ENCODE measurements around the gene WIPF2.

WIPF2 gene, protein sequence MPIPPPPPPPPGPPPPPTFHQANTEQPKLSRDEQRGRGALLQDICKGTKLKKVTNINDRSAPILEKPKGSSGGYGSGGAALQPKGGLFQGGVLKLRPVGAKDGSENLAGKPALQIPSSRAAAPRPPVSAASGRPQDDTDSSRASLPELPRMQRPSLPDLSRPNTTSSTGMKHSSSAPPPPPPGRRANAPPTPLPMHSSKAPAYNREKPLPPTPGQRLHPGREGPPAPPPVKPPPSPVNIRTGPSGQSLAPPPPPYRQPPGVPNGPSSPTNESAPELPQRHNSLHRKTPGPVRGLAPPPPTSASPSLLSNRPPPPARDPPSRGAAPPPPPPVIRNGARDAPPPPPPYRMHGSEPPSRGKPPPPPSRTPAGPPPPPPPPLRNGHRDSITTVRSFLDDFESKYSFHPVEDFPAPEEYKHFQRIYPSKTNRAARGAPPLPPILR

GRCh38 chr17:40218740-40219593 lies at the start of gene WIPF2:
TSS of gene WIPF2 (plus strand) at chr17:40219304. CDS start at chr17:40256460, 37,156 bp downstream.
- H3K36me3 ChIP-seq (ENCODE audit: control insufficient read depth in 1 of 2, insufficient read depth in 2 of 2, low read length in 2 of 2): no peaks in the 10 kb centered on the region
- H3K4me3 ChIP-seq (ENCODE audit: low read depth in 1 of 2, low read length in 2 of 2): peak within 1 kb of the TSS; percentile 87 to 96
- peak within 1 kb of the TSS; percentile 75 to 82 for H3K9ac ChIP-seq (ENCODE audit: low read depth in 1 of 2, low read length in 2 of 2)
- H3K9me3 ChIP-seq (ENCODE audit: control insufficient read depth in 1 of 2, low read length in 2 of 2): no peaks in the 10 kb centered on the region
- H3K4me1 ChIP-seq (ENCODE audit: control insufficient read depth in 1 of 2, insufficient read depth in 2 of 2, low read length in 2 of 2): peaks cover 0 to 4% of the 10 kb centered on the region in 2 donors
- H3K27me3 ChIP-seq (ENCODE audit: control insufficient read depth in 1 of 2, insufficient read depth in 2 of 2, low read length in 2 of 2): no peaks in the 10 kb centered on the region
- H3K27ac ChIP-seq (ENCODE audit: low read depth, low read length): peak within 1 kb of the TSS; percentile 89

DNA sequence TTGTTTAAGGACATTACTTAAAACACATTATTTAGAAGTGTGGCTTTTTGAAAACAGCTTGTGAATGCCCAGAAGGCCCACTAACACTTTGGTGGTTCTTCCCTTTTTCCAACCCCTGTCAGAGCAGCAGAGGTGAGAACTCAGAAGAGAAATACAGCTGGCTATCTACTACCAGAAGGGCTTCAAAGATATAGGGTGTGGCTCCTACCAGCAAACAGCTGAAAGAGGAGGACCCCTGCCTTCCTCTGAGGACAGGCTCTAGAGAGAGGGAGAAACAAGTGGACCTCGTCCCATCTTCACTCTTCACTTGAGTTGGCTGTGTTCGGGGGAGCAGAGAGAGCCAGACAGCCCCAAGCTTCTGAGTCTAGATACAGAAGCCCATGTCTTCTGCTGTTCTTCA lies 48.8 kb upstream of the WIPF2 start:
- H3K4me1 ChIP-seq (ENCODE audit: control insufficient read depth in 1 of 2, insufficient read depth in 2 of 2, low read length in 2 of 2): no peaks in the 10 kb centered on the region
- no peaks in the 10 kb centered on the region for H3K9me3 ChIP-seq (ENCODE audit: control insufficient read depth in 1 of 2, low read length in 2 of 2)
- H3K27me3 ChIP-seq (ENCODE audit: control insufficient read depth in 1 of 2, insufficient read depth in 2 of 2, low read length in 2 of 2): no peaks in the 10 kb centered on the region
- H3K36me3 ChIP-seq (ENCODE audit: control insufficient read depth in 1 of 2, insufficient read depth in 2 of 2, low read length in 2 of 2): peaks cover 33 to 68% of the 10 kb centered on the region in 2 donors
- H3K4me3 ChIP-seq (ENCODE audit: low read depth in 1 of 2, low read length in 2 of 2): no peak overlapping the region
- H3K27ac ChIP-seq (ENCODE audit: low read depth, low read length): no peak overlapping the region
- H3K9ac ChIP-seq (ENCODE audit: low read depth in 1 of 2, low read length in 2 of 2): no peak overlapping the region

DNA sequence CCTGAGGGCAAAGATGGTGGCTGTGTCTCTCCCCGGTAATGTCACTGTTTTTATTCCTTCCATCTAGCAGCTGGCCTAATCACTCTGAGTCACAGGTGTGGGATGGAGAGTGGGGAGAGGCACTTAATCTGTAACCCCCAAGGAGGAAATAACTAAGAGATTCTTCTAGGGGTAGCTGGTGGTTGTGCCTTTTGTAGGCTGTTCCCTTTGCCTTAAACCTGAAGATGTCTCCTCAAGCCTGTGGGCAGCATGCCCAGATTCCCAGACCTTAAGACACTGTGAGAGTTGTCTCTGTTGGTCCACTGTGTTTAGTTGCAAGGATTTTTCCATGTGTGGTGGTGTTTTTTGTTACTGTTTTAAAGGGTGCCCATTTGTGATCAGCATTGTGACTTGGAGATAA lies 47.4 kb upstream of the WIPF2 start:
- Histone ChIP-seq H3K27ac (ENCODE audit: low read depth, low read length) (no peak overlapping the region), H3K36me3 (ENCODE audit: control insufficient read depth in 1 of 2, insufficient read depth in 2 of 2, low read length in 2 of 2) (peaks cover 33 to 56% of the 10 kb centered on the region in 2 donors)

GRCh38 chr17:40173091-40173777 lies 45.9 kb upstream of the WIPF2 start:
- H3K4me3 ChIP-seq (ENCODE audit: low read depth in 1 of 2, low read length in 2 of 2): no peak overlapping the region
- H3K36me3 ChIP-seq (ENCODE audit: control insufficient read depth in 1 of 2, insufficient read depth in 2 of 2, low read length in 2 of 2): peaks cover 25 to 41% of the 10 kb centered on the region in 2 donors
- no peak overlapping the region for H3K9ac ChIP-seq (ENCODE audit: low read depth in 1 of 2, low read length in 2 of 2)
- H3K4me1 ChIP-seq (ENCODE audit: control insufficient read depth in 1 of 2, insufficient read depth in 2 of 2, low read length in 2 of 2): peaks cover 12 to 13% of the 10 kb centered on the region in 2 donors
- no peaks in the 10 kb centered on the region for H3K9me3 ChIP-seq (ENCODE audit: control insufficient read depth in 1 of 2, low read length in 2 of 2)
- H3K27ac ChIP-seq (ENCODE audit: low read depth, low read length): no peak overlapping the region
- no peaks in the 10 kb centered on the region for H3K27me3 ChIP-seq (ENCODE audit: control insufficient read depth in 1 of 2, insufficient read depth in 2 of 2, low read length in 2 of 2)

More for the DNA sequence above, 47.4 kb upstream of the WIPF2 start:
- no peak overlapping the region for H3K9ac ChIP-seq (ENCODE audit: low read depth in 1 of 2, low read length in 2 of 2)
- peaks cover 9% of the 10 kb centered on the region in 2 donors for H3K4me1 ChIP-seq (ENCODE audit: control insufficient read depth in 1 of 2, insufficient read depth in 2 of 2, low read length in 2 of 2)
- no peak overlapping the region for H3K4me3 ChIP-seq (ENCODE audit: low read depth in 1 of 2, low read length in 2 of 2)
- H3K27me3 ChIP-seq (ENCODE audit: control insufficient read depth in 1 of 2, insufficient read depth in 2 of 2, low read length in 2 of 2): no peaks in the 10 kb centered on the region
- H3K9me3 ChIP-seq (ENCODE audit: control insufficient read depth in 1 of 2, low read length in 2 of 2): no peaks in the 10 kb centered on the region

- Histone ChIP-seq H3K36me3 (ENCODE audit: control insufficient read depth in 1 of 2, insufficient read depth in 2 of 2, low read length in 2 of 2) (peaks cover 22 to 36% of the 10 kb centered on the region in 2 donors), H3K27ac (ENCODE audit: low read depth, low read length) (no peak overlapping the region), H3K9ac (ENCODE audit: low read depth in 1 of 2, low read length in 2 of 2) (no peak overlapping the region)
Observed at GRCh38 chr17:40173778-40174135, 45.3 kb upstream of the WIPF2 start.

DNA sequence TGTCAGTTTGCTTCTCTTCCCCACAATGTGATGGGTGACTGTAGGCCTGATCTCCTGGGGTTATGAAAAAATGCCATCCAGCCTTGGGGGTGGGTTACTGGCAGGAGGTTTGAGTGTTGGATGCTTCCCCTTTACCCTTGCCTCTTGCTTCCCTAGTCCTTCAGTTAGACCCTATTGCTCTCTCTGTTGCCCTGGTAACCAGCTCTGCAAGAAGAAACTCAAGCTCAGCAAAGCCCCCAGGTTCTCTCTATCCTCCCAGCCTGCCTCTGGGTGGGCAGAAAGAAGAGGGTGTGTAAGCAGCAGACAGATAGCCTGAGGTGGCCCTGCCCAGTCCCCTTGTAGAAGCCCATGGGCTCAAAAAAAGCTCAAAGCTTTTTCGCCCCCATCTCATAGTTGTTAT lies 44.6 kb upstream of the WIPF2 start:
- Histone ChIP-seq H3K27me3 (ENCODE audit: control insufficient read depth in 1 of 2, insufficient read depth in 2 of 2, low read length in 2 of 2) (no peaks in the 10 kb centered on the region), H3K27ac (ENCODE audit: low read depth, low read length) (no peak overlapping the region), H3K9me3 (ENCODE audit: control insufficient read depth in 1 of 2, low read length in 2 of 2) (no peaks in the 10 kb centered on the region), H3K4me1 (ENCODE audit: control insufficient read depth in 1 of 2, insufficient read depth in 2 of 2, low read length in 2 of 2) (peaks cover 12 to 13% of the 10 kb centered on the region in 2 donors), H3K9ac (ENCODE audit: low read depth in 1 of 2, low read length in 2 of 2) (no peak overlapping the region), H3K4me3 (ENCODE audit: low read depth in 1 of 2, low read length in 2 of 2) (no peak overlapping the region), H3K36me3 (ENCODE audit: control insufficient read depth in 1 of 2, insufficient read depth in 2 of 2, low read length in 2 of 2) (peaks cover 17 to 29% of the 10 kb centered on the region in 2 donors)

More at GRCh38 chr17:40173778-40174135, 45.3 kb upstream of the WIPF2 start:
- no peaks in the 10 kb centered on the region for H3K9me3 ChIP-seq (ENCODE audit: control insufficient read depth in 1 of 2, low read length in 2 of 2)
- no peak overlapping the region for H3K4me3 ChIP-seq (ENCODE audit: low read depth in 1 of 2, low read length in 2 of 2)
- no peaks in the 10 kb centered on the region for H3K27me3 ChIP-seq (ENCODE audit: control insufficient read depth in 1 of 2, insufficient read depth in 2 of 2, low read length in 2 of 2)
- H3K4me1 ChIP-seq (ENCODE audit: control insufficient read depth in 1 of 2, insufficient read depth in 2 of 2, low read length in 2 of 2): peaks cover 12 to 13% of the 10 kb centered on the region in 2 donors

DNA sequence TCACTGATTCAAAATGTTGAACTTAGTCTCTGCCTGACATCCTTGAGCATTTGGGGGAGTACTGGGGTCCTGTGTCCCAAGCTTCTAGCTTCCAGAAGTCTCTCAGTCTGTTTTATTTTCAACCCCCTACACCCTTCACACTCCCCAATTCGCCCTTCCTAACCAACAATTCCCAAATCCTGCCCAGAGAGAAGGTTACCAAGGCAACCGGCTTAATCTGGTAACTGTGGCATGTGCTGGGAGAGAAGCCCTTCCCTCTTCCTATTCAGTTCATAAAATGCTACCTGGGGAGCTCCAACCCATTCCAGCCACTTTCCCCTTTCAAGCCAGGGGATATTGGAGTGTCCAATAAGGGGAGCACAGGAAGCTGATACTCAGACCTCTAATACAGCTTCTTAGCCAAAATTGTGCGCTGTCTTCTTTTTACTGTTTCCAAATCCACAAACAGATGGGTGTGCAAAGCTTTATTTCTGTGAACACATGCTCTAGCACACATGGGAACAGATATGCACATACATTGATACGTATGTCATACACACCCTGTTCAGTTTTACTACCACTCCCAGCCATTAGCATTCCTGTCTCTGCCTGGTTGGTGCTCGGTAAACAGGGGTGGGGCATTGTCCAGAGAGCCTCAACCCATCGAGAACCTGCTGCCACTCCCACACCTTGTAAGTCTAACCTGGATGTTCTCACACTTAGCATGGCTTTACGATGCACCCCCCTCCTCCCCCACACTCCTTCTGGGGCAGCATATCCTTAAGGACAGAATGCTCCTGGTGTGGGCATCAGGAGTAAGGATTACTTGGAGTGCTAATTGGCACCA lies 43.0 kb upstream of the WIPF2 start:
- H3K4me1 ChIP-seq (ENCODE audit: control insufficient read depth in 1 of 2, insufficient read depth in 2 of 2, low read length in 2 of 2): peaks cover 23% of the 10 kb centered on the region in 2 donors
- peak overlapping the region; percentile 76 to 81 for H3K9ac ChIP-seq (ENCODE audit: low read depth in 1 of 2, low read length in 2 of 2)
- no peaks in the 10 kb centered on the region for H3K27me3 ChIP-seq (ENCODE audit: control insufficient read depth in 1 of 2, insufficient read depth in 2 of 2, low read length in 2 of 2)
- H3K4me3 ChIP-seq (ENCODE audit: low read depth in 1 of 2, low read length in 2 of 2): no peak overlapping the region
- no peaks in the 10 kb centered on the region for H3K9me3 ChIP-seq (ENCODE audit: control insufficient read depth in 1 of 2, low read length in 2 of 2)
- peak overlapping the region; percentile 89 for H3K27ac ChIP-seq (ENCODE audit: low read depth, low read length)
- H3K36me3 ChIP-seq (ENCODE audit: control insufficient read depth in 1 of 2, insufficient read depth in 2 of 2, low read length in 2 of 2): peaks cover 13% of the 10 kb centered on the region in 2 donors

DNA sequence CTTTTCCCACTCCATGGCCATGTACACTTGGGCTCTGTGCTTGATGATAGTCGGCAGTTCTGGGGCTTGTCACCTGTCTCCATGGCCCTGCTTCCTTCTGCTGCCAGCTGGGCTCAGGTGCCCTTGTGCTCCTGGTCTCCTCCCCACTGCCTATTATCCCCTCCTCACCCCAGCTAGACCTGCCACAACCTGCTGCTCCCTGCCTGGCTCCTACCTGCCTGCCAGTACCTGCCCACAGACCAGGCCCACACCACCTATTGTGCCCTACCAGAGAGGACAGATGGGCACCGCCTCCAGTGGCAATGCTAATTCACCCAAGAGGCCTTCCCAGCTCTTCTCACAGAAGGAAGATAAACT lies 42.4 kb upstream of the WIPF2 start:
- H3K27ac ChIP-seq (ENCODE audit: low read depth, low read length): peak overlapping the region; percentile 89

DNA sequence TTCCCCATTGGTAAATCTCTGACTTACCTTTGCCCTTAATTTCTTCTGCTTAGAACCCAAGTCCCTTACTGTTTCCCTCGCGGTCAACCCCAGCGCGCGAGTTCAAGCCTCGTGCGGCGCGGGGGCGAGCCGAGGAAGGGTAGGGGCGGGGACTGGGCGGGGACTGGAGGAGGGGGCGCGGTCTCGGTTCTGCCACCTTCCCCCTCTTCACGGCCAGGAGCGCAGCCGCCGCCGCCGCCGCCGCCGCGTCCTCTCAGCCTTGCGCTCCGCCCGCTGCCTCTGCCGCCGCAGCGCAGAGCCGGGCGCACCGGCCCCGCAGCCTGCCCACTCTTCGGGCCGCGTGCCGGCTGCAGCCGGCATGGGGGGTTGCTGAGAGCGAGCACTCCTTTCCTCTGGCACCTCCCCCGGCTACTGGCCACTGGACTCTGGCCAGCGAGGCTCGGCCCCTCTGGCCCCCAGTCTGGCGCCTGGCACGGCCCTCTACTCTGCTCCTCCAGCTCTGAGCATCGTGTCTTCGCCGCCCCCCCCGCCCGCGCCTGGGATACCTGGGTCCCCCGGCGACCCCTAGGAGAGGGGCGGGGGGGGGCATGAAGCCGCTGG lies 41.7 kb upstream of the WIPF2 start, which contains the start of gene RAPGEFL1:
TSS of gene RAPGEFL1 (plus strand) at position 196 of the 600 bp plus-strand sequence. CDS start at position 588, 392 bp downstream.
- Histone ChIP-seq H3K4me1 (ENCODE audit: control insufficient read depth in 1 of 2, insufficient read depth in 2 of 2, low read length in 2 of 2) (peaks cover 27% of the 10 kb centered on the region in 2 donors), H3K27me3 (ENCODE audit: control insufficient read depth in 1 of 2, insufficient read depth in 2 of 2, low read length in 2 of 2) (no peaks in the 10 kb centered on the region), H3K9ac (ENCODE audit: low read depth in 1 of 2, low read length in 2 of 2) (peak within 1 kb of the TSS; percentile 88 to 95), H3K27ac (ENCODE audit: low read depth, low read length) (peak within 1 kb of the TSS; percentile 89), H3K9me3 (ENCODE audit: control insufficient read depth in 1 of 2, low read length in 2 of 2) (no peaks in the 10 kb centered on the region), H3K4me3 (ENCODE audit: low read depth in 1 of 2, low read length in 2 of 2) (peak within 1 kb of the TSS; percentile 75 to 88), H3K36me3 (ENCODE audit: control insufficient read depth in 1 of 2, insufficient read depth in 2 of 2, low read length in 2 of 2) (peaks cover 3% of the 10 kb centered on the region in 2 donors)

More for the DNA sequence above, 42.4 kb upstream of the WIPF2 start:
- Histone ChIP-seq H3K4me1 (ENCODE audit: control insufficient read depth in 1 of 2, insufficient read depth in 2 of 2, low read length in 2 of 2) (peaks cover 27% of the 10 kb centered on the region in 2 donors), H3K27me3 (ENCODE audit: control insufficient read depth in 1 of 2, insufficient read depth in 2 of 2, low read length in 2 of 2) (no peaks in the 10 kb centered on the region), H3K4me3 (ENCODE audit: low read depth in 1 of 2, low read length in 2 of 2) (peak overlapping the region; percentile 19 to 42), H3K9ac (ENCODE audit: low read depth in 1 of 2, low read length in 2 of 2) (peak overlapping the region; percentile 76 to 81), H3K36me3 (ENCODE audit: control insufficient read depth in 1 of 2, insufficient read depth in 2 of 2, low read length in 2 of 2) (peaks cover 7% of the 10 kb centered on the region in 2 donors), H3K9me3 (ENCODE audit: control insufficient read depth in 1 of 2, low read length in 2 of 2) (no peaks in the 10 kb centered on the region)
